ENCODE data around the gene SHISA8. TPM values are rescaled to one million over a fixed set of nuclear protein-coding genes. Genes with fewer than 3 reads are reported as not detected.
"Not testable (repeated sequence)": the region's sequence is repeated elsewhere in the genome, so short reads cannot be mapped to it uniquely, and the experiment has no call there.

The SHISA8 gene
- under 1 TPM in 3 of 12 donors, not detected in 9; 0.13 to 0.40 (median 0.17) TPM for polyA plus RNA-seq (ENCODE audit: insufficient read length in 12 of 12)
- long read RNA-seq, donor 1: 0 reads
- long read RNA-seq, donor 2: 0 reads
- long read RNA-seq, donor 3: 0 reads
- long read RNA-seq, donor 4: 0 reads
- long read RNA-seq, donor 5: 0 reads
- long read RNA-seq, donor 6: 0 reads
- long read RNA-seq, donor 7: 0 reads
- long read RNA-seq, donor 8: 0 reads
- long read RNA-seq, donor 9: 0 reads
- long read RNA-seq, donor 10: 0 reads
- long read RNA-seq, donor 11: 0 reads

DNA sequence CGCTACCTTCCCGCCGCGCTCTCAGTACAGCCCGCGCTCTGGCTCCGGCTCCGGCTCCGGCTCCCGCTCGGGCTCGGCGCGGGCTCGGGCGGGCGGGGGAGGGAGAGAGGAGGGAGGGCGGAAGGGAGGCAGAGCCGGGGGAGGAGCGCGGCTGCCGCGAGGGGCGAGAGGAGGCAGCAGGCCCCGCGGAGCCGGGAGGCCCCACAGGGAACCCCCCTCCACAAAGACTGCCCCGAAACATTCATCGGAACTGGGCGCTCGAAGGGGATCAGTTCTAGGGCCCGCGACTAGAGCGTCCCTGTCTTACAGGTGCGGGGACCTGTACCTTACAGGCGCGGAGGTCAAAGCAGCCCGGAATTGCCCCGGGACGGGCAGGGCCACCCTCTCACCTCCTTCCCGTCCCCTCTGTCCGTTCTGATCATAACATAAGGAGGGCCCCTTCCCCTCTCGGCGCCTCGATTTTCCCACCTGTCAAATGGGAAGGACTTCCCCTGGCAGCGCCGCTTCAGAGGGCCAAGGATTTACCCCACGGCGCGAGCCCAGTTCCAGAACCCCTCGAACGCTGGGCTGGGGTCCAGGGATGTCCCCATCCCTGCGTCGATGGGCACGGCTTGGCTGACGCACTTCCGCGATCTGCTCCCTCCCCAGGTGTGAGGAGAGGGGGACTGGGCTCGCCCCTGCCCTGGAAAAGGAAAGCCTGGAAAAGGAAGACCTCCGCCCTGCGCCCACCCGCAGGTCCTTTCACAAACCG is at the start of gene SHISA8:
TSS of gene SHISA8 (minus strand) at position 40 of the 751 bp plus-strand sequence. CDS start 407 bp downstream, outside the sequence.
- peak; percentile 44 for DNase-seq

DNA sequence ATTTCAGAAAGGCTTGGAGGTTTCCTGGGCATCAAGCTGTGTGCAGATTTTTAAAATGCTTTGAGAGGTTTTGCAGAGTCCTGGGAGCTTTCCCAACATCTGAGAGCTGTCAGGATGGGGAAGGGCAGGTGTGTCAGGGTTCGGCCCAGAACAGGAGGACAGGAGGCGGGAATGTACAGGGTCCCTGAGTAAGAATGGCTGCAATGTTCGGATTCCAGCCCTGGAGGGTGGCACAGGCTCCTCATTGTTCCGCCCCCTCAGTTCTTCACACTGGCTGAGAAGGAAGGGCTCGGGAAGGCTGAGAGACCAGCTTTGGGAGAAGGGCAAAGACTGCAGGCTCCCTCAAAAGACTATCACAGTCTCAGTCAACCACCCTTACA is 49.2 kb upstream of the SHISA8 start:
- DNase-seq: no peak

DNA sequence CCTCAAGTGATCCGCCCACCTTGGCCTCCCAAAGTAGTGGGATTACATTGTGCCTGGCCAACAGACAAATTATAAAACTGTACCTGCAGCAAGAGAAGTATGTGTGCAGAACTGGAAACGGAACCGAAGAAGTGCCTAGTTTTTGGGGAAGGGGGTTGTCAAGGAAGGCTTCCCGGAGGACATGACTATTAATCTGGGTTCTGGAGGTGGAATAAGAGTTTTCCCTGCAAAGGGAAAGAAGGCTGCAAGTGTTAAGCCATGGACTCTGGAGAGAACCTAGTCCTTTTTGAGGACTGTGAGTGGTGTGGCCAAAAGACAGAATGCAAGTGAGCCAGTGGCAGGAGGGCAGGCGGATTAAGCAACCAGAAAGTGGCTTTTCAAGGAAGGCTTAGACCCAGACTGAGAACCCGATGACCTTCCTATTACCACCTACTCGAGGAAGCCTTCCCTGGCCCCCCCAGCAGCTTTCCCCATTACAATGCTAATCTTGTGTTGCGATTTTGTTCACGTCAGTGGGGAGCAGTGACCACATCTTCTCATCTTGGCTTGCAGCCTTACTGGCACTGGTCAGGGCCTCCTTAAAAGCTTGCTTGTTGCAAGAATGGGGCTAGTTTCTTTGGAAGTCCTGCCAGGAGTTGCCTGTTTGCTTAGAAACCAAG is 48.7 kb upstream of the SHISA8 start:
- DNase-seq: no peak

DNA sequence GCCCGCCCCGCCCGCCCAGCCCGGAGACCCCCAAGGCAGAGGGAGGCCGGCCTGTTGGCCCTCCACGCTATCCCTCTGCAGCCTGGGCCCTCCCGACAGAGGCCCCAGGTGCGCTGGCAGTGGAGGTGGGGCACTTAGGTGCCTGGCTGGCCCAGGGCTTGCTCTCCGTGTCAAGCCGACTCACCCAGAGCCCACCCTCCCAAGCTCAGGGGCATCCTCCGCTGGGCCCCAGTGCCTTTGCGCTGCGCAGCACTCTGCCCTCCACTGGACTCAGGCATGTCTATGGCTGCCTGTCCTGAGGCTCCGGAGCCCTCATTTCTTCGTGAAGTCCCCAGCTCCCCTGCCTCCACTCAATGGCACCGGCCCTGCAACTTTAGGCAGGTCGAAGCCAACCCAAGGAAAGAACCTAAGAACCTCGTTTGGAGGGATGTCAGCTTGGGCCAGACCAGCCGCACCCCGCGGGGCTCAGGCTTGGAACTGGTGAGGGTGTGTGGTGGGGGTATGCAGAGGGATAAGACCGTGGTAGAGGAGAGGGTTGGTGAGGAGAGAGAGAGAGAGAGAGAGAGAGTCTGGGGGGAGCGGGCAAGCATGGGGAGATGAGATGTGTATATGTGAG is 43.2 kb upstream of the SHISA8 start:
- DNase-seq: no peak

DNA sequence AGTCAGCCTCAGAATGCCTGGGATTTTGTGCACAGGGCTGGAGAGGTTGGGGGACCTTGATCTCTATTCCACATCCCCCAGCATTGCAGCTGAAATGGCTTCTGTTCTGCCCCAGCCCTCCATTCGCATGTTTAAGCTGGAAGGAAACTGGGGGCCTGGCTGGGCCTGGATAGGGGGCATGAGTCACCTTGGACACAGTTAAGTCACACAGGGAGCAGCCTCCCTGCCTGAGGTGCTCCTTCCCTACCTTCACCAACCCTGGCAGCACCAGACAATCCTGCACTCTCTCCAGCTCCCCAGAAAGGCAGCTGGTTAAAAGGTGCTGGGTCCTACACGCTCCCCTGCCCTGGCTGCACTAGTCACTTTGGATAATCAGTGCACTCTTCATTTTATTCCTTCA is 37.8 kb upstream of the SHISA8 start:
- DNase-seq: no peak

DNA sequence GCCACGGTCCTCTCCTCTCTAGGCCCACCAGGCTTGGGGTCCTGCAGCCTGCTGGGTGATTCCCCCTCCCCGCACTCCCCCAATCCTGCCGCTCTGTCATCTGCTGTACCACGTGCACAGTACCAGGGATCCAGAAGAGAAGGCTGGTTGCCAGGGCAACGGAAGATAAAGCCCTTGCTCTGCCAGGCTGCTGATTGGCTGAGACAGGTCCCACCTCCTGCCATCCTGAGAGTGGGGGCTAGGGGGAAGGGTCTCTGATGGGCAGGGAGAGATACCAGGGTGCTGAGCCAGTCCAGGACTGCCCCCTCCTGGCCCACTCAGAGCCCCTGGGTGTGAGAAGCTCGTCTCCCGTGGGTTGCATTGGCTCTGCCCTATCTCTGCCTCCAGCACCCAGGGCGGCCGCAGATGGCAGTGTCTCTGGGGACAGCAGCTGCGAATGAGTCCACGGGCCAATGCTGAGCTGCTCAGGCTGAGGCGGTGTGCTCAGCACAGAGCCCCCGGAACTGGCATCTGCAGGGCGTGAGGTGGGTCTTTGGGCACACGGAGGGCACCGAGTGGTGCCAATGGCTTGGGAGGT is 37.1 kb upstream of the SHISA8 start, which contains the start of gene SMIM45:
TSS of gene SMIM45 (plus strand) at position 253 of the 577 bp plus-strand sequence.
- no peak for DNase-seq

DNA sequence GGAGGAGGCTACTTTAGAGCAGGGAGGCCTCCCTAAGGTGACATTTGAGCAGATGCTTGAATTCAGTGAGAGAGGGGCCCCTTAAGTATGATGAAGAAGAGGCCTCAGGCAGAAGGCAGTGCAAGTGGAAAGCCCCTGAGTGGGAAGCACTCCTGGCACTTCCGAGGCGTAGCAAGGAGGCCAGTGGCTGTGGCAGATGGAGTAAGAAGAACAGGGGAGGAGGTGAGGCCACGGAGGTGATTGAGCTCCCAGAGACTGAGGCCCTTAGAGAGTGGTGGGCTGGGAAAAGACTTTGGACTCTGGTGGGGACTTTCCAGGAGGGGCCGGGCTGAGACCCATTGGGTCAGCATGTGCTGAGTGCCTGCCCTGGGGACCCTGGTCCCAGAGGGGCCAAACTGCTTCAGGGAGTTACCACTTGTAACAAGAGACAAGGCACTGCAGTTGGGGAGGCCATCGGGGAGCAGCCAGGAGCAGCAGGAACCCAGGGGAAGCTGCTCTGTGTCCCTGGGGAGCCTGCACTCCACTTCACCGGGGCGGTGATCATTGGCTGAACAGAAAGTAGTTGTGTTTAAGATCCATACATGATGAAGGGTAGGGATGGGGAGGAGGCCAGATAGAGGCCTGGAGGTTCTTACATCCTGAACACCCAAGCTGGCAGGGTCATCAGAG is 34.6 kb upstream of the SHISA8 start:
- DNase-seq: no peak

DNA sequence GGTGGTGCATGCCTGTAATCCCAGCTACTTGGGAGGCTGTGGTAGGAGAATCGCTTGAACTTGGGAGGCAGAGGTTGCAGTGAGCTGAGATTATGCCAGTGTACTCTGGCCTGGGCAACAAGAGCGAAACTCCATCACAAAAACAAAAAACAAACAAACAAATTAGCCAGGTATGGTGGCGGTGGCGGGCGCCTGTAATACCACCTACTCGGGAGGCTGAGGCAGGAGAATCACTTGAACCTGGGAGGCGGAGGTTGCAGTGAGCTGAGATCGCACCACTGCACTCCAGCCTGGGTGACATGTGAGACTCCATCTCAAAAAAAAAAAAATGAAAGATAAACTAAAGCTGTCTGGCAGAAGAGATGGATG is 34.0 kb upstream of the SHISA8 start:
- DNase-seq: not testable (repeated sequence)

DNA sequence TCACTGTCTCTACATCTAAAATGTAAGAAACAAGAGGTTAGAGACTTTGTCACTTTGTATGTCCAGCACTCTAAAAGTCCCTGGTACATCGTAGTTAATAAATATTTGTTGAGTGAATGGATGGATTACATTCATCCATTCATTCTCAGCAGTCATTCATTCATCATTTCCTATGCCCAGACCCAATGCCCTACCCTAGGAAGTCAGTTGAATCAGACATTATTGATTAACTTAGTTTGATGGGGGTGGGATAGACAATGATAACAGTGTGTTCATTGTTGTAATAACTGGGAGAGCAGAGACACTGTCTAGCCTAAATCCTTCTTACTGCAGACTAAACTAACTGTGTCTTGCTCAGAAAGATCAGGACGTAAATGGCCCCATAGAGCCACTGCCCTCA is 33.3 kb upstream of the SHISA8 start:
- DNase-seq: no peak

DNA sequence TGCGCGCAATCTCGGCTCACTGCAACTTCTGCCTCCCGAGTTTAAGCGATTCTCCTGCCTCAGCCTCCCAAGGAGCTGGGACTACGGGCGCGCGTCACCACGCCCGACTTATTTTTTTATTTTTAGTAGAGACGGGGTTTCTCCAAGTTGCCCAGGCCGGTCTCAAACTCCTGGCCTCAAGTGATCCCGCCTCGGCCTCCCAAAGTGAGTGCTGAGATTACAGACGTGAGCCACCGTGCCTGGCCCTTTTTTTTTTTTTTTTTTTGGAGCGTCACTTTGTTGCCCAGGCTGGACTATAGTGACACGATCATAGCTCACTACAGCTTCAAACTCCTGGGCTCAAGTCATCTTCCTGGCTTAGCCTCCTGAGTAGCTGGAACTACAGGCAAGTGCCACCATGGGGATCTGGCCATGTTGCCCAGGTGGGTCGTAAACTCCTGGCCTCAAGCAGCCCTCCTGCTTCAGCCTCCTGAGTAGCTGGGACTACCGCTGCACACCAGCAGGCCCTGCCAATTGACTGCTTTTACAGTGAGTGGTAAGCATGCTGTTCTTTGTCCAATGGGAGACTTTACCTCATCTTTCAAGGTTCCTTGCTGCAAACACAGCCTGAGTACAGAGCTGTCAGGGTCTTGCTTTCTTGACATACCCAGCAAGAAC is 32.7 kb upstream of the SHISA8 start:
- DNase-seq: no peak

DNA sequence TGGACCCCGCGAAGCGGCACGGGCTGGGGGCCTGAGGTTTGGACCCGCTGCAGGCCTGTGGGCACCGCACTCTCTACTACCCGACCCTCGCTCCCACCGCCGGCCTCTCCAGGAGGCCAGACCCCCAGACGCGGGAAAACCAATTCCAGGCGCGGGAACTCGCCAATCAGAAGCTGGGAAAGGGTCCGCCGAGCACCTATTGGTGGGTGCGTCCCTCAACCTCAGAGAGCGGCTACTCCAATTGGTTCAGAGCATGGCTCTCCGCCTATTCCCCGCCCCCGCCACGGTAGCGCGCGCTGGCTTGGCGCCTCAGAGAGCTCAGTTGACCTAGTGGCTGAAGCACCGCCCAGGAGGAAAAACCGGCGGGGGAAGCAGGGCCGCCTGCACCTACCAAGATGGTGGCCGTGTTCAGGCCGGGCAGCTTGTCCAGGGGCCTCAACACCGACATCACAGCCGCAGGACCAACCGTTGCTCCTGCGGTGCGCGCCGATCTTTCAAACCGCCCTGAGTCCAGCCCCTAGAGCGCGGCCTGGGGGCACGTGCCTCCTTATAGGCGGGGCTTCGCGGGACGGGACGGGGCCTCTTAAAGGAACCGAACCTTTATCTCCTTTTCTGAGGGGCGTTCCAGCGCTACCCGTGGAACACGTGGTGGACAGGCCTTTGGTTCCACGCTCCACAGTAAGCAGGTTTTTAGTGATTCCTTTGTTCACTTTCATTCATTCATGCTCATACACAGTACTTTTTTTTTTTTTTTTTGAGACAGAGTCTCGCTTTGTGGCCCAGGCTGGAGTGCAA is 32.0 kb upstream of the SHISA8 start, which contains the start of gene CENPM:
TSS of gene CENPM (minus strand) at position 524 of the 795 bp plus-strand sequence. CDS start at position 448, 76 bp downstream.
- DNase-seq: peak; percentile 95

DNA sequence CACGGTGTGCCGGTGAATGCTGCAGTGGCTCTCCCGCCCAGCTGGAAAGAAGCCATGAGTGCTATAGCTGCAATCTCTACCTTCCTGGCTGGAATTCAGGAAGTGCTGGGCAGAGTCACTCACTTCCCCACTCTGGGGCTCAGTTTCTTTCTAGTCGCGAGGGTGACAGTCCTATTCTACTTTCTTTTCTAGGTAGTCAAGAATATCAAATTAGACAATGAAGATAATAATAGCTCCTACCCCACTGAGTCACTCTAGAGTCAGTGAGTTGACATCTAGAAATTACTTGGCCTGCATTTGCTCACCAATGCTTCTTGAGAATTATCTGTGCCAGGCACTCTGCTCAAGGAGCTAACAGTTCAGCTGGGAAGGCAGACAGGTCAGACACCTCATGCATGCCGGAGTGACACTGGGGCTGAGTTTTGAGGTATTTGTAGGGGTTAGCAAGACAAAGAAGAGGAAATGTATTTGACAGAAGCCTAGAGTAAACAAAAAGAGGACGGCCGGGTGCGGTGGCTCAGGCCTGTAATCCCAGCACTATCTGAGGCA is 28.9 kb upstream of the SHISA8 start:
- no peak for DNase-seq

DNA sequence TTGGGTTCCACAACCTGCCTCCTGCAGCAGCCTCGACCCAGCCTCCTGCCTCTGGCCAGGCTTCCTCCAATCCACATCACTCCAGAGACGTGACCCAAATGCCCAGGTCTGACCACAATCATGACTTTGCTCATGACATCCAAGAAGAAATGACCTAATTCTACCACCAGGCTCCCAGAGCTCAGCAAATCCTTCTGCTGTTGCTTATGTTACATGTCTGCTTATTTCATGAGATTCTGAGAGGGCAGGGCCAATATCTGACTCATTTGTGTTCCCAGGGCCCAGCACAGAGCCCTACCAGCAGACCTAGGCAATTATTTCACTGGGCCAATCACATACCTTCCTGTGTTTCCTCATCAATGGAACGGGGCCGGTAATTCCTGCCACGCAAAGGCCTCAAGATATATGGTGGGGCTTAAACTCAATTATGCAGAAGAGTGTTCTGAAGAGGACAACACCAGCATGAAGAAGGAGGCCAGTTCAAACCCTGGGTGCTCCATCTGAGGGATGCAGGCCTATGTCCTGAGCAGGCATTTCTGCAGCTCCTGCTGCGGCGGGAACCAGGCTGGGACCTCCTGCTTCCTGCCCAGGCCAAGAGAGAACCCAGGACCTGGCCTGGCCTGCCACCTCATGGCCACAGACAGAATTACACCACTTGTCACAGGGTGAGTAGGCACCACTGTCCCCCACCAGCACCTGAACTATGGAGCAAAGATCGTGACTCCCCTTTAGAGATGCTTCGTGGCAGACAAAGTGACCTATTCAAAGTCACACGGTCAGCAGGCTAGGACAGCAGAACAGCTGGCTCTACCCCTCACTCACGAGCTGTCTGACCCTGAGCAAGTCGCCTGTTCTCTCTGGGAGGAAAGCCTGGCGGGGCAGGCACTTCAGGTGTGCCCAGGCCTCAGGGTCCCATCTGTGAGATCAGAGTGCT is 26.2 kb upstream of the SHISA8 start:
- peak; percentile 84 for DNase-seq

DNA sequence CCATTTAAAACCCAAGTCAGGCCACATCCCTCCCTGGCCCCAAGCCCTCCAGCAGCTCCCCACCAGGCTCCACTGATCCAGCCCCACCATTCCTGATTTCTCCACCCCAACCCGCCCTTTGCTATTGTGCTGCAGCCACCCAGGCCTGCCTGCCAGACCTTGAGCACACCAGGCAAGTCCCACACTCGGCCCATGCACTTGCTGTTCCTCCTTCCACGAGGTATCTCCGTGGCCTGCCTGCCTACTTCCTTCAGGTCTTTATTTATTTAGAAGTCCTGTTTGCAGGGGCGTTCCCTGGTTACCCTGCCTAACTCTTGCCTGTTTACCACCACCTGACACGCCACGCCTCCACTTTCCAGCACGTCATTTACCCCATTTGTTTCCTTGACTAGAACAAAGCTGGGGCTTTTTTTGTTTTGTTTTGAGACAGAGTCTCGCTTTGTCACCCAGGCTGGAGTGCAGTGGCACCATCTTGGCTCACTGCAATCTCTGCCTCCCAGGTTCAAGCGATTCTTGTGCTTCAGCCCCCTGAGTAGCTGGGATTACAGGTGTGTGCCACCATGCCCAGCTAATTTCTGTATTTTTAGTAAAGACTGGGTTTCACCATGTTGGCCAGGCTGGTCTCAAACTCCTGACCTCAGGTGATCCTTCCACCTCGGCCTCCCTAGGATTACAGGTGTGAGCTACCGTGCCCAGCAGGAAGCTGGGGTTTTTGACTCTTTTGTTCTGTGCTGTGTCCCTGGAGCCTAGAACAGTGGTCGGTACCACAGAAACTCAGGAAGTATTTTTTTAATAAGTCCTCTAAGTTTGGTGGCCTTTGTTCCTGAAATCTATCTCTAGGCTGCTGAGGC is 25.3 kb upstream of the SHISA8 start:
- DNase-seq: no peak

DNA sequence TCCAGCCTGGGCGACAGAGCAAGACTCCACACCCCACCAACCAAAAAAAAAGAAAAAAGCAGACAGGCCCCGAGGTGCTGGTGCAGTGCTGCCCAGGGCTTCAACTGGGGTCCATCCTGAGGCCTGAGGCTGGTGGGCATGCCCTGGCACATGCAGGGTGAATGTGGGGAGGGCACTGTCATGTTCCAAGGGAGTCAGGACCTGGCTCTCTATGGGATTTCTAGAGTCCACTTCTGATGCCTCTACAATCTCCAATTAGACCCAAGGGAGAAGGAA is 22.0 kb upstream of the SHISA8 start:
- no peak for DNase-seq

DNA sequence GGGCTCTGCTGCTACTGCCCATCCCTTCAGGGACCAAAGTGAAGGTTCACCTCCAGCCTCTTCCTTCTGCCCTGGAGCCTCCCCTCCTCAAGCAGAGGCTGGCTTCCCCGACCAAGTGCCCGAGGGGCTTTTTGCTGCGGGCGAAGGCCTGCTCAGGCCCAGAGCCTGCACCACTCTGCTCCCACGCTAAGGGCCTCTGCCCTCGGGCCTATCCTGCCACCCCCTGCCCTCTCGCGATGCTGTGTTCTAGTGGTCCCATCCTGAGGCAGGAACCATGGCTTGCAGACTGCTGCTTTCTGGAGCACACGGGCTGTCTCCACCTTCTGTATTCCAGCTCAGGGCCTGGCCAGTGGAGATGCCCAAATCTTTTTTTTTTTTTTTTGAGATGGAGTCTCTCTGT is 20.6 kb upstream of the SHISA8 start:
- no peak for DNase-seq

DNA sequence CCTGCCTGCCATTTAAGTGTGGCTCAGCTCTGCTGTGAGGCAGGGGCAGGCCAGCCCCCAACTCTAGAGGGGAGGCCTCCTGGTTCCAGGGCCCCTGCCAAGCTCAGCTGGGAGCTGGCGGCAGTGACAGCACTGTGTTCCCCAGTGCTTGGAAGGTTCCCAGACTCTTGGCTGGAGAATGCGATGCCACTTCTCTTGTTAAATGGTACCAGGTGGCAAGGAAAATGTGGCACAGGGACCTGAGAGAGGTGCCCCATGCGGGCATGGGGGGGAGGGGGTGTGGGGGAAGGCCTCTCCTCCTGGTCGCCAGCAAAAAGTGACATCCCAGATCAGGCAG is 20.1 kb upstream of the SHISA8 start:
- no peak for DNase-seq

All from muscle of arm (tissue), 14 donors.